ENCODE data around the gene TUBGCP3. TPM values are rescaled to one million over a fixed set of nuclear protein-coding genes. Genes with fewer than 3 reads are reported as not detected.

Gene TUBGCP3
- total and polyA plus RNA-seq, 9 donors, result 19.4 to 58.0 (median 29.5) TPM

- no peak overlapping the region for H3K27ac ChIP-seq
- no peaks in the 10 kb centered on the region for H3K9me3 ChIP-seq
- intact Hi-C loops (cut with DNase I), result no loop called here
- no peak overlapping the region for H3K4me3 ChIP-seq
- WGBS, 3 donors, result 90 to 92% (median 91%) methylated on average over 7 of the region's 7 CpGs
- H3K4me1 ChIP-seq (ENCODE audit: insufficient read depth), result peaks cover 2% of the 10 kb centered on the region
- no peaks in the 10 kb centered on the region for H3K27me3 ChIP-seq
- TF ChIP-seq POLR2A (IDR thresholded peaks at IDR 0.05) (no peak), EP300 (IDR thresholded peaks at IDR 0.05) (no peak), CTCF (IDR thresholded peaks at IDR 0.05) (no peak)
- H3K36me3 ChIP-seq, result no peaks in the 10 kb centered on the region
- DNase-seq, result no peak
Measured at GRCh38 chr13:112614835-112615234, 26.9 kb upstream of the TUBGCP3 start.

GRCh38 chr13:112608212-112608611 lies 20.3 kb upstream of the TUBGCP3 start:
- TF ChIP-seq EP300 (IDR thresholded peaks at IDR 0.05) (no peak), CTCF (IDR thresholded peaks at IDR 0.05) (no peak), POLR2A (IDR thresholded peaks at IDR 0.05) (no peak)
- no peak overlapping the region for H3K4me3 ChIP-seq
- H3K27me3 ChIP-seq, result no peaks in the 10 kb centered on the region
- intact Hi-C loops (cut with DNase I), result loop anchor here in 2 of 4 donors (5.0 to 10.0 kb wide), 2 partner anchors 1131 to 1133 kb away; no protein-coding TSS in a partner anchor
- DNase-seq, result no peak
- H3K36me3 ChIP-seq, result no peaks in the 10 kb centered on the region
- no peak overlapping the region for H3K27ac ChIP-seq
- WGBS, 3 donors, result 72 to 96% (median 92%) methylated on average over 2 of the region's 2 CpGs
- H3K4me1 ChIP-seq (ENCODE audit: insufficient read depth), result no peaks in the 10 kb centered on the region
- H3K9me3 ChIP-seq, result no peaks in the 10 kb centered on the region

GRCh38 chr13:112606109-112607001 lies 18.4 kb upstream of the TUBGCP3 start:
- Histone ChIP-seq H3K27me3 (no peaks in the 10 kb centered on the region), H3K4me1 (ENCODE audit: insufficient read depth) (no peaks in the 10 kb centered on the region), H3K36me3 (no peaks in the 10 kb centered on the region), H3K27ac (peak overlapping the region in 1 of 2 donors; percentile 70), H3K9me3 (no peaks in the 10 kb centered on the region), H3K4me3 (peak overlapping the region; percentile 34)
- TF ChIP-seq POLR2A (IDR thresholded peaks at IDR 0.05), result no peak
- TF ChIP-seq CTCF (IDR thresholded peaks at IDR 0.05), result peak; percentile 89 to 94 (median 90)
- intact Hi-C loops (cut with DNase I), result loop anchor here in 2 of 4 donors (5.0 to 10.0 kb wide), 2 partner anchors 1129 to 1132 kb away; no protein-coding TSS in a partner anchor
- WGBS, 3 donors, result 1 to 2% (median 1%) methylated on average over 45 of the region's 45 CpGs
- DNase-seq, result peak; percentile 92 to 95 (median 93)

GRCh38 chr13:112605531-112605990 lies 17.6 kb upstream of the TUBGCP3 start:
- intact Hi-C loops (cut with DNase I), result loop anchor here in 2 of 4 donors (5.0 to 10.0 kb wide), 2 partner anchors 1128 to 1131 kb away; no protein-coding TSS in a partner anchor

More at GRCh38 chr13:112605531-112605990, 17.6 kb upstream of the TUBGCP3 start:
- Histone ChIP-seq H3K4me3 (peak overlapping the region; percentile 34), H3K9me3 (no peaks in the 10 kb centered on the region), H3K36me3 (no peaks in the 10 kb centered on the region), H3K27ac (peak overlapping the region in 1 of 2 donors; percentile 70), H3K27me3 (no peaks in the 10 kb centered on the region), H3K4me1 (ENCODE audit: insufficient read depth) (no peaks in the 10 kb centered on the region)
- no peak for DNase-seq
- 62 to 70% (median 65%) methylated on average over 18 of the region's 18 CpGs for WGBS, 3 donors
- no peak for TF ChIP-seq EP300 (IDR thresholded peaks at IDR 0.05)
- no peak for TF ChIP-seq CTCF (IDR thresholded peaks at IDR 0.05)
- TF ChIP-seq POLR2A (IDR thresholded peaks at IDR 0.05), result no peak
